Forelimb muscle (tissue), 1 donor: ENCODE measurements around the gene SIX3. TPM values are rescaled to one million over a fixed set of nuclear protein-coding genes. Genes with fewer than 3 reads are reported as not detected.

Experiments
- DNase-seq: peaks from one replicate; pipeline ENCODE4 v3.0.0-alpha.2; 2013; ENCODE audit warnings: low read depth
- polyA plus RNA-seq: library from polyadenylated mRNA; unstranded; fragments of 120-200 nt; gene quantifications from one replicate; pipeline ENCODE4 v1.2.1, GENCODE V29; 2013; ENCODE audit not compliant: insufficient read length

SIX3 gene
- polyA plus RNA-seq, 1 donor: not detected

DNA sequence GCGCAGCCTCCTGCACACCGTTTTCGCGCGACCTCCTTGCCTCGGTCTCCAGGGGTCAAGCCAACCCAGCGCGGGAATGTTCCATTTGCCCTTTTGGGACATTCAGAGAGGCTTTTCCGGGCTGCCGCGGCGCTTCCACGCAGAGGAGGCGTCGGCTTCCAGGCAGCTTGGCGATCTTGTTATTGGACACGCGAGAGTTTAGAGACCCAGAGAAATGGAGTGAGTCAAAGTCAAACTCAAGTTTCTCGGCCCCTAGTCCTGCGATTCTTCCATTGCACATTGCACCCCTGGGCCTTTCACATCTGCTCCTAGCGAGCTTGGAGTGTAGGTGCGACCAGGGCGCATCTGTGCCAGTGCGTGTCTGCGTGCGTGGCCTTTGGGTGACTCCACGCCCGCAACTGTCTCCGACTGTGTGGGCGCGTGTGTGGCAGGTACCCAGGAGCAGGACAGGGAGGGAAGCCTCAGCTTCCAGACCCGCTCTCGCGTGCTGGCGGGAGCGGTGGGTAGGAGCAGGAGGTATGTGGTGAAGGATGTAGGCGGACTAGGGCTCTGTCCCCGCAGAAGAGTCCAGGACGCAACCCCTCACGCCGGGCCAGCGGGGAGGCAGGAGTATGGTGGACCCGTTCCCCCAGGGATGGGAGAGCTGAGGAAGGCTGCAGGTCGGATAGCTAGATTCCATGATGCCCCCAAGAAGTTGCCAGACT is 13.5 kb downstream of the SIX3 start:
- DNase-seq: no peak

DNA sequence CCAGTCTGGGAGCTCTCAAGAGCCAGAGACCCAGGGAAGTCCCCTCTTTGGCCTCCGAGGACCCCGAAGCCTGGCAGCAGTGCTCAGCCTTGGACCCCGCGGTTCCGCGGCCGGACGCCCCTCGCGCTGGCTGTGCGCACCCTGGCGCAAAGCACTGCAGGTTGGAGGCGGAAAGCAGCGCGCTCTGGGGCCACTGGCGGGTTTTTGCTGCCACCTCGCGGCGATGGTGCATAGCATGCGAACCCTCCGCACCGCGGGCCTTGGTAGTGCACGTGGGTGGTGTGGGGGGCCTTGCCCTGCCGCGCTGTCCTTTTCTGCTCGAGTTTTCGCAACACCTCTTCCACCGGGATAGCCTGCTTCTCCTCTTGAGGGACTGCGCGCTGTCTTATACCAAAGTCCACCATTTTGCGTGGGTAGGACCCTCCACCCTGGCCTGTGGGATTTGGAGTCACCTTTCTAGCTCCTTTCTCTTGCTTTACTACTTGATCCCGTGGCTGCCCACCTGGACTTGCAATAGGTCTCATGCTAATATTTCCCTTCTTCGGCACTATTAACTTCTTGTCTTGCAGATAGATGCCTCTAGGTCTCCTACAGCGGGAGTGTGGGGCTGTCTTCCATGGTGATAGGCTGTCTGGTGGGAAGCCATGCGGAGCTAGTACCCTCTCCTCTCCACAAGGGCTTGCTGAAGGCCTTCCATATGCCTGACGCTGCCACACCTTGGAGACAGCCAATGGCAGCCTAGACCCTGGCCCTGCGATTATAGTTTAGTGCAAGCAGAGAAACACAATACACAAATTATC is 14.3 kb downstream of the SIX3 start:
- DNase-seq: no peak

DNA sequence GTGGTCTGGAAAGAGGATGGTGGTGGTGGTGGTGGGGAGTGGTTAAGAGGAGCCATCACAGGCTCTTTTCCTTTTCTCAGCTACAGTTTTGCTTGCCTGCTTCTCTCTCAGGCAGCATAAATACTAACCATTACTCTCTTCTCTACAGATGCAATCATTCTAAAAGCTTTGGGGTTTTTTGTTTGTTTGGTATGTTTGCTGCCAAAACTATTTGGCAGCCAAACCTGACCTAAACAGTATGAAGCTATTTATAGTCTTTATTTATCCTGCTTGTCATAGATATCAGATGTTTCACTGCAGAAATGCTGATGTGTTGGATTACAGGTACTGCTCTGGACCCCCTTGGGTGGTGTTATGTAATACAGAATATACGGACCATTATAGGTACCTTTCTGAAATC is 15.3 kb downstream of the SIX3 start:
- DNase-seq: no peak

DNA sequence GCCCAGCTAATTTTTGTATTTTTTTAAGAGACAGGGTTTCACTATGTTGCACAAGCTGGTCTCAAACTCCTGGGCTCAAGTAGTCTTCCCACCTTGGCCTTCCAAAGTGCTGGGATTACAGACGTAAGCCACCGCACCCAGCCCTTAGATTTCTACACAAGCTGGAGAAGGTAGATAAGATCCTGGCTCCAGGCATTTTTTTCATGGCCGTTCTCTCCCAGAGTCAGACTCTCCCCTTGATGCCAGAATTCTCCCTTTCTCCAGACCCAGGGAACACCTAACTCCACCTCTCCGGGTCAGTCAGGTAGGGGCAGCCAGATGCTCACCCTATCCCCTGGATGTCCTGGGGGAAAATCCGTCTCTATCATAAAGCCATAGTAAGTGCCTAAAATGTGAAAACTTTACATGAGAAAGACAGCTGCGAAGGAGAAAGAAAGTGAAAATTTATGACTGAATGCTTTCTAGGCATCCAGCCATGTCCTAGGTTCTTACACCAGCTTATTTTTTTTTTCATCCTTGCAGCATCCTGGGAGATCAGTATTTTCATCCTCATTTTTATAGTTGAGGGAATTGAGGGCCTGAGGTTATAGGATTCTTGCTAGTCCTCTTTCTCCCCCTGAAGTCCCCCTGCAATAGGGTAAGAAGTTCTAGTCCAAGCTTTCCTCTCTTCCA is 16.3 kb downstream of the SIX3 start:
- no peak for DNase-seq

DNA sequence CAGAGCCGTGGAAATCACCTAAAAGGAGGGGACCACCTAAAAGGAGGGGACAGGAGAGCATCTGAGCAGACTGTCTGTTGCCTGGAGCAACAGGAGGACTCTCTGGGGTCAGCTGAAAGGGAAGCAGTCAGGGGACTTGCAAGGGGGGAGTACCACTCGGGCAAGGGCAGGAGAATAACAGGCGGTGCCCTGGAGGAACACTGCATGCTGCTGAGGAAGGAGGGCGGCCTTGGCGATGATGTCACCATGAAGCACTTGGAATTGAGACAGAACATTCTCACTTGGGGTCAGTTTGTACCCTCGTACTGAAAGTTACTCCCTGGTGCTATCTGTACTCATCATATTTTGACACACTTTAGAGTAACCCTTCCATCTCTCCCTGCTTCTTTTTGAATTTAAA is 18.4 kb downstream of the SIX3 start:
- DNase-seq: no peak

DNA sequence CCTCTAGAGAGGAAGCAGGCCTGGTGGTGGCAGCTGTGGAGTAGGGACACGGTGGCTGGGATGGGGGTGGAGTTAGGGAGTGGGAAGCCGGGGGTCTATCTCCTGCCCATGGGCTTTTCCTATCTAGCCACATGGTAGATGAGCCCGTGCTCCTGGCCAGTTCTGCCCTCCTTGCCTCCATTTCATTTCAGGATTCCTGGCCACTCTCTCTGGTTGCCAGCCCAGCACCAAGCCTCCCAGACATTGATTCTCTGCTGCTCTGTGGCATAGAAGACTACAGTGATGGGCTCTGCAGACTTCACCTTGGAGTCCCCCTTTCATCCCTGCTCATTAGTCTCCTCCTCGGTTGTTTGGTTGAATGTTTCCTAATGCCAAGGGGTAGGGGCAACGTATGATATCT is 19.4 kb downstream of the SIX3 start:
- no peak for DNase-seq

DNA sequence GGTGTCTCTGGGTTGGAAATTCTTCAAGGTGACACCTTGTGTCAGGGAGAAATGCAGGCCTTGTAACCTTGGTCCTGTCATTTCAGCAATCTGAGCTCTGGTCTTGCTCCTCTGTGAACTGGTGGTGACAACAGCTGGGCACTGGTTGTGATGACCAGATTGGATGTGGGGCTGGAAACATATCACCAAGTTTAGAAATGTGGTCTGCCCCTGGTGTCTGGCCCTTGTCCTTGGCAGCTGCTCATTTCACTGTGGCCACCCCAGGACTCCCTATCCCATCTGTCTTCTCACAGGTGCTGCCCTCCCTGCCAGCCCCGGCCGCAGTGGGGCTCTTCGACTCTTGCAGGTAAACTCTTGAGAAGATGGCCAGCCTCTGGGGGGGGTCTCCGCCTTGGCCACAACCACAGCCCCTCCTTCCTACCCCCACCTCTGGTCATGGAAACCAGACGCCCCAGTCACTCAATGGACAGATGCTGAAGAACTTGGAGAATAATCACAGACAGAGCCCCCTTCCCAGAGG is 20.7 kb downstream of the SIX3 start:
- DNase-seq: no peak

DNA sequence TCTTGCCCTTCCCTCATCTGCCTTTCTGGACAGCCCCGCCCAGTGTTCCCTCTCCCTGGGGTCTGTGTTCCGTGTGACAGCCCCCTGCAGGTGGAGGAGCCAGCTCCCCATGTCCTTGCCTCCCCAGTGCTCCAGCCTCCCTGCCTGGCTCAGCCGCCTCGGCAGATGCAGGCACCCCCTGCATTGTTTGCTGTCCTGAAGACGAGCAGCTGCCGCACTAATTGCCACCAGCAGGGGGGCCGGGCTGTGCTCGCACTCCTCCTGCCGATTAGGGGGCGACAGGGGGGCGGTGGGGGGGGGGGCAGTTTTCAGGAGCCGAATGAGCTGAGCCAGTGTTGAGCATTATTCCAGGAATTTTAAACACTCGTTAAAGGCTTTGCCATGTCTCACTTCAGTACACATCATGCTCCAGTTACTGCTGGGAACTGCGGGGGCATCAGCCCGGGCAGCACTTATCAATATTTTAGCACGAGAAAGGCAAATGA is 23.3 kb downstream of the SIX3 start:
- no peak for DNase-seq

DNA sequence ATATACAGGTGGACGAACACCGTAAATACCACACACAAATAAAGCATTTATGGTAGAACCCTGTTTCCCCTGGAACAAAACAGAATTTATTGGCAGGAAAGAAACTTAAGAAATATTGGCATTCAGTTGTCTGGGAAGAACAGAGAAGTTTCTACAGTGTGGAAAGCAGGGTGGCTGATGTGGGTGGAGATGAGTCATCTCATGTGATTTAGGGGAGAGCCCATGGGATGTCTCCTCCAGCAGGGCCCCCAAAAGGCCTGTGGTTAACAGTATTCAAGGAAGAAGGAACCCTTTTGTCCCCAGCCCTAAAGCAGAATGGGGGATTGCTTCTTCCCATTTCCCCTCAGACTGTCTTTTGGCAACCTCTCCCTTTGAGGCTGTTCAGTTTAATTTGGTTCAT is 24.2 kb downstream of the SIX3 start:
- no peak for DNase-seq

DNA sequence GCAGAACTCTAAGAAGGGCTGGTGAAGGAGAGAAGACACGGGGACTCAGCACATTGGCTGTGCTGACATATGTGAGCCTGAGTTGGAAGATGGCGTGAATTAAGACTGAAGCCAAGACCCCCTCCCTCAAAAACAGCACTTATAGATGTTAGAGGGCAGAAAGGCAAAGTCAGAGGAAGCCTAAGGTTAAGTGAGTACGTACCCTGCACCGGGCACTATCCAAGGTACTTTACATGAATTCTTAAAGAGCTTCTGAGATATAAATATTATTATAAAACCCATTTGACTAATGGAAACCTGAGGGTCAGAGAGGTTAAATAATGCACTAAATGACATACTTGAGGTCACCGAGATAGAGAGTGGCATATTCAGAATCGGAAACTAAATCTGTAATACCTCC is 25.6 kb downstream of the SIX3 start:
- no peak for DNase-seq

DNA sequence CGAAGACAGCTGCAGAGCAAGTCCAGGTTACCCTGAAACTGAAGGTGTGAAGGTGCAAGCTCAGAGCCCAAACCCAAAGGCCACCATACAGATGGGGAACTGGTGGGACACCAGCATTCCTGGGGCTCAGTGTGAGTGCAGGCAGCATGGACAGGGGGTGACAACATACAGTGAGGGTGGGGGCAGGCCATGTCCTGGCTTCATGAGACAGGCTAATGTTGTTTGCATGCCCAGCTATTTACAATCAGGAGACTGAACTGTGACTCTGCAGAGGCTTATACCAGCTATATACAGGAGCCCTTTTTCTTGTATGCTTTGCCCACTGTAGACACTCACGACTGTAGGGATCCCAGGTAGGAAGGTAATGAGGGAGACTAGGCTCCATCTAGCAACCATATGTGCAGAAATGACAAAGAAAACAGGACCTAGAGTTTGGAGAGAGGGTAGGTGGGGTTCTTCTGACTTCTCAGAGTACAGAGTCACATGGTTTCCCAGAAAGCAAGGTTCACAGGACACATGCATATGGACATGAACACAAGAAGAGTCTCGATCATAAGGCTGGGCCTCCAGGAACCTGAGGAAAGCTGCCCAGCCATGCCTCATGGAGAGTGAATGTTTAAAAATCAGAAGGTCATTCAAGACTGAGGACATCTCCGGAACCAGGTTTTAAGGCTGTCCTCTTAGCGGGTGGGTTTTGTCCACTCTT is 26.4 kb downstream of the SIX3 start:
- DNase-seq: no peak

DNA sequence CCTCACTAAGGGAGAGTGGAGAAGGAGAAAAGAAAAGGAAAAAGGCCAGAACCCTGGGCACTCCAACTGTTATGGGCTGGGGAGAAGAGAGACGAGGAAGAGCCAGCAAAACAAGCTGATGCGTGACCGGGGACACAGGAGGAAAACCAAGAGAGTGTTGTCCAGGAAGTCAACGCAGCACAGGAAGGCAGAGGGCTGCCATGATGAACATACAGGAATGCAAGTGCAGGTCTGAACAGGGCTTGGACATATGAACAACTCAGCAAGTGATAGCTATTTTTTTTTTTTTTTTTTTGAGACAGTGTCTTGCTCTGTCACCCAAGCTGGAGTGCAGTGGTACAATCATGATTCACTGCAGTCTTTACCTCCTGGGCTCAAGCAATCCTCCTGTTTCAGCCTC is 28.4 kb downstream of the SIX3 start:
- DNase-seq: no peak

DNA sequence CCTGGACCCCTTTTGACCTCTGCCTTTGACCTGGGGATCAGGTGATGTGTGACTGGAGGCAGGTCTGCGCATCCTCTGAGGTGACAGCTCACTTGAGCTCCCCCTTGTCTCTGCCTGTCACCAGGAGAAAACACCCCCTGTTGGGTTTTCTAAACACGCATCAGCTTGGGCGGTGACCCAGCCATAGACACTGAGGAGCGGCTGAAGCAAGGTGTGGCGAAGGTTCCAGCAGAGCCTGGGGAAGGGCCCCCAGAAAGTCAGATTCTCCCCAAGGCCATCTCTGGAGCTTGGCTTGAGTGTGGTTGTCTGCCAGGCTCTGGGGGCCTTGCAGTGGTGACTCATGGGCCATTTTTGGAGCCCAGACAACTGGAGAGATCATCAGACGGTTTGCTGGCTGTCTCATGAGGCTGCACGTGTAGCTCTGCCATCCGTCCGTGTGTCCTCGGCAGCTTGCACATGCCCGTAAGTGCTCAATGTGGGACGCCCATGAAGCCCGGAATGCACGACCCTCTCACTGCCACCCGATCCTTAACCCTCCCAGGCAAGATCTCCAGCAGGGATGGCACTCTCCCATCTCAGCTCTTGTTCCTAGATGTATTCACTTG is 29.4 kb downstream of the SIX3 start:
- DNase-seq: no peak

DNA sequence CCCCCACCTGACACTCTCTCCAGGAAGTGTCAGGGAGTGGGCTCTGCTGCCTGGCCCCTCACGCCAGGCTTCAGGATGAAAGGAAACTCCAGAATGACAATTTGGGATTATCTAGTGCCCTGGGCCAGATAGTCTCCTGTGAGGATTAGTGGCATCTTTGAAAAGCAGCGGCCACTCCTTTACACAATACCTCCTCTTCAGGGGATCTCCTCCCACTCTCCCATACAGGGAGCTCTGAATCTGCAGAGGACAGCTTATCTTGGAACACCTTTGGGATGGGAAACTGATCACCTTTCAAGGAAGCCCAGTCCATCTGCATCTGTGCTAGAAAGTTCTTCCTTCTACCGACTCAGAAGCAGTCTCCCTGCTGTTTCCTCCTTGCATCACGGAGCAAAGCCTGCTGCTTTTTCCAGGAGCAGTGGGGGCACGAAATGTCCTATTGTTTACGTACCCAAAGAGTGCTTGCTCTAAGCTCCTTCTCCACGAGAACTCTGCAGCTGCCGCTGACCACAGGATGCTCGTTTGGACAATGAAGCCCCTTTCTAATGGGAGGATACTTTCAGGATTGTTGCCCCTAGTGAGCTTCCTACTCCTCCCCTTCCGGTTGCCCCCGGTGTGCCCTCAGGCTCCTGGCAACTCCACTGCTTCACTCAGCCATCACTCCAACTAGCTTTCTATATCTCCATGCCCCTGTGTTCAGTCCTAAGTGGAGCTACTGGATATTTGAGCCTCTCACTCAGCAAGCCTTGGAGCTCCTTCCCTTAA is 31.5 kb downstream of the SIX3 start:
- DNase-seq: no peak

DNA sequence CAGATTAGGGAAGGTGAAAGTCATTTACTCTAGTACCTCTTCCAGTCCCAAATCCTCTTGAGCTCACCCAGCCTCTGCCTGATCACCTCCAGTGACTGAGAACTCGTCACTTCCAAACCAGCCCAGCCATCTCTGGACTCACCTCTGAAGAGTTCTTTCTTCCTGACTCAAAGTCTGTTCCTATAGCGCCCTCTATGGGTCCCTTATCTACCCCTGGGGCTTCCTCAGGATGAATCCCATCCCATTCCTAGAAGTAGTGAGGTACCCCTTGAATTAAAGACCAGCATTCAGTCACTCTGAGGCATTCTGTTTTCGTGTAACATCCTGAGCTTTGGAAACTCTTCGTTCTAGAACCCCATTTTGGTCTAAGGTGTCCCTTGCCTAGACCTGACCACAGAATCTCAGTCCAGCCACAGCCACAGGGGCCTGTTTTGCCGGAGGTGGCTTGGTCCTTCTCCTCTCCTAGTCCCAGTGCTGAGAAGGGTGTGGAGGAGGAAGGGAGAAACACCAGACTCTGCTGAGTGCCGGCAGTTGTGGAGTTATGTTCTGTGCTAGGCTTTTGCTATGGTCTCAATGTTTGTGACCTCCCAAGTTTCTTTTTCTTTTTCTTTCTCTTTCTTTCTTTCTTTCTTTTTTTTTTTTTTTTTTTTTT is 32.7 kb downstream of the SIX3 start:
- DNase-seq: no peak

DNA sequence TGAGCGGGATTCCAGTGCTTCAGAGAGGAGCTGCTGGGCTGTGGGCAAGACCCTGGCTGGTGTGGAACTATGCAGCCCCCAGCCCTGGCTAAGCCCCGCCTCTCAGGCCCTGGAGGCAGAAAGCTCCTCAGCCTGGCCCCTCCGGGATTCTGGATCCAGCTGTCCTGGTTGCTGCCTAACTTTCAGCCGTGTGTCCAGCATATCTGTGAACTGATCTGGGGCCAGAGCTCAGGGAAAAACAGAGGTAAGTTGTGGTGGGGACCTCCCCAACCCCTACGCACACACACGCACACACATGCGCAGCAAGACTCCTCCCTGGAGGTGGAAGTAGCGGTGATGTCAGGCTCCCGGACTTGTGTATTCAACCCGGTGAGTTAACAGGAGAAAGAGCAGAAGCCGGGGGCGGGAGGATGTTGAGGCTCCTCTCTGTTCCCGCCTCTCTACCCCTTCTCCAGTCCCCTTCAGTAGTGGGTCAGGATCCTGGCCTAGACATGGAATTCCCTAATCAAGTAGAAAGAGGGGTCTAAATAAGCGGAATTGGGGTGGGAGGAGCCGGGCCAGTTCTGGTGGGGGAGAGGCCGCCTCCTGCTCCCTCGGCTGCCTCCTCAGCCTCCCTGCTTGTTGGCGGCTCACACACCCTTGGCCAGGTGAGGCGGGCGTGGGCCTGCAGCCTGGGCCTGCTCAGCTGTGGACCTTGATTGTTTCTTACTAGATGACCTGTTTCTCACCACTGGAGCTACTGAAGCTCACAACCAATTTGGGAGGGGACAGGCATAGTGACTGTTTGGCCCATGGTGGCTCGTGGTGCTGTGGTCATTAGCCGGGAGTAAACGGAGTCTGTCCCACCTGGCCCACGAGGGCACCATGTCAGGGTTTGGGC is 34.3 kb downstream of the SIX3 start:
- no peak for DNase-seq

DNA sequence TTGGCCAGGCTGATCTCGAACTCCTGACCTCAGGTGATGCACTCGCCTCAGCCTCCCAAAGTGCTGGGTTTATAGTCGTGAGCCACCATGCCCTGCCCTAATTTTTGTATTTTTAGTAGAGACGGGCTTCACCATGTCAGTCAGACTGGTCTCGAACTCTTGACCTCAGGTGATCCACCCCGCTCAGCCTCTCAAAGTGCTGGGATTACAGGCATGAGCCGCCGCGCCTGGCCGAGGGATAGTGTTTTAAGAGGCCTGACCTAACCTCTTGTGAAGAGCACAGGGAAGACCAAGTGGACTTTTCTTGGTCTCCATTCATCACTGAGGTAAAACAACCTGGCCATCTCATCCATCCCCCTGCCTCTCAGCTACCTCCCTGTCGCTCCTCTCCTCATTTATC is 38.1 kb downstream of the SIX3 start:
- no peak for DNase-seq

DNA sequence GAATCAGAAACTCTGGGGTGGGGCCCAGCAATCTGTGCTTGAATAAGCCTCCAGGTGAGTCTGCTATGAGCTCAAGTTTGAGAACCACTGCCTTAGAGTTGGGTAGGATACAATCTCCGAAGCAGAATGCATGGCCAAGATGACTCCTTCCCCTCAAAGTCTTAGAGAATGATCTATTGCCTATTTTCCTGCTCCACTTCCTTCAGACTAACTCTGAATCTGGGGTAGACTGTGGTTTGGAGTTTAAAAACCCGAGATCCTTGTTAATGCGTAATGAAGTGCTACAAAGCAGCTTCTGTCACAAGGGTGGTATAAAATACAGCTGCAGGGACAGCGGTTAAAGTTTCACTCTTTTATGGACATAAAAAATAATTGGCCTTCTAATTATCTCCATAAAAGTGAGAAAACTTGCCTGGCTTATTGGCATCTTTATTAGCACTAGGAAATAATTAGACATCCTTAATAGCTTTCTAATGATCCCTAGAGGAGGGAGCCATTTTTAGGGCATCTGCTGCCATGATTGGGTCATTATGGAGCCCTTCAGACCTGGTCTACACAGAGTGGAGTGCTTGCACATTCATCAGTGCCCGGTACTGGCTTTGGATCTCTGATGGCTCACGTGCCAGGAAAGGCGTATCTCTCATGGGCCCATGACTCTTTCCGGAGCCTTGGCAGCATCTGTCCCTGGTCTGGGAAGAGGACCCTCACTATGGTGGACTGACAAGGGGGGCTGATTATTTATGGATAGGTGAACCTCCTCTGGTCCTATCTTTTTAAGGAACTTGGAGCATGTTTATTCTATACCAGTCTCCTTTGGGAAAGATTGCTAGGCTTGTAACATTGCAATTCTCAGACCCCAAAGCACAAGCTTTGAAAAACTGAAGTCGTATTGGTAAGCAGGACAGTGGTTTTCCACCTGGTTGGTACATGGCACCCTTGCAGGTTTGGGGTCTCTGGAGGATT is 39.5 kb downstream of the SIX3 start:
- no peak for DNase-seq
